Panc1 (cell line): Measurements from ENCODE around the gene MPC1. TPM values are rescaled to one million over a fixed set of nuclear protein-coding genes. Genes with fewer than 3 reads are reported as not detected.
"Not testable (repeated sequence)": the region's sequence is repeated elsewhere in the genome, so short reads cannot be mapped to it uniquely, and the experiment has no call there.

ENCODE experiments used
- ATAC-seq: fragments of 200-7000 bp; cut with Tn5 transposase; 2 replicates; pipeline ENCODE4 v1.9.1; 2020; ENCODE audit warnings: mild to moderate bottlenecking, moderate library complexity
- BruUV-seq: library from RNA; stranded (reverse); fragments of 400-500 nt; replicated peaks from 2 replicates; lab custom pipeline; 2021; lab: Mats Ljungman, UMichigan
- CTCF ChIA-PET: fragments of 300-600 bp; sonication (Branson Sonifier 250); formaldehyde crosslinking; loops from one replicate; lab custom pipeline; 2022; ENCODE audit warnings: antibody characterized with exemption; lab: Charles Lee
- POLR2A ChIA-PET: fragments of 300-600 bp; sonication (Branson Sonifier 250); formaldehyde crosslinking; loops from one replicate; lab custom pipeline; 2022; ENCODE audit warnings: antibody characterized with exemption; lab: Charles Lee
- DNase-seq: peaks from one replicate; pipeline ENCODE4 v3.0.0-alpha.2; 2010; ENCODE audit warnings: low read depth, low spot score
- H3K27ac ChIP-seq: 2 replicates; pipeline ENCODE4 v1.5.1; 2011; ENCODE audit warnings: mild to moderate bottlenecking, low read length, inconsistent platforms
- H3K27me3 ChIP-seq: fragments of 200-500 bp; sonication (Bioruptor generic); 2 replicates; pipeline ENCODE4 v1.6.0; 2014; ENCODE audit warnings: low read length, inconsistent platforms; ENCODE audit not compliant: control insufficient read depth, insufficient read depth
- H3K36me3 ChIP-seq: fragments of 200-500 bp; sonication (Bioruptor generic); 2 replicates; pipeline ENCODE4 v1.5.1; 2014; ENCODE audit warnings: inconsistent platforms, mild to moderate bottlenecking, low read length, moderate library complexity; ENCODE audit not compliant: control insufficient read depth, insufficient read depth
- H3K4me1 ChIP-seq: 2 replicates; pipeline ENCODE4 v1.5.1; 2011; ENCODE audit warnings: inconsistent platforms, mild to moderate bottlenecking, low read length, moderate library complexity; ENCODE audit not compliant: control insufficient read depth, insufficient read depth
- H3K4me3 ChIP-seq, 2 experiments: 2 replicates each; pipeline ENCODE4 v1.5.1; 2011 to 2012; ENCODE audit warnings: low read depth in 2 of 2, low read length in 2 of 2, mild to moderate bottlenecking in 2 of 2, inconsistent platforms in 1 of 2, moderate library complexity in 1 of 2
- H3K9me3 ChIP-seq: fragments of 200-500 bp; sonication (Bioruptor generic); 2 replicates; pipeline ENCODE4 v1.5.1; 2014; ENCODE audit warnings: low read depth, mild to moderate bottlenecking, inconsistent platforms, low read length, moderate library complexity; ENCODE audit not compliant: control insufficient read depth, insufficient read depth
- POLR2AphosphoS5 ChIP-seq: IDR thresholded peaks from 2 replicates; pipeline ENCODE4 v1.6.1; 2012; ENCODE audit warnings: mild to moderate bottlenecking, low read depth, low read length, moderate library complexity
- SIN3A ChIP-seq: IDR thresholded peaks from 2 replicates; pipeline ENCODE4 v1.6.1; 2012; ENCODE audit warnings: low read depth, mild to moderate bottlenecking, low read length, moderate library complexity, borderline replicate concordance; ENCODE audit not compliant: insufficient read depth
- TCF7L2 ChIP-seq: IDR thresholded peaks from 2 replicates; pipeline ENCODE4 v1.6.1; 2011; ENCODE audit warnings: mild to moderate bottlenecking, low read depth, low read length, inconsistent platforms
- in situ Hi-C: cut with HindIII; loops from 2 replicates; pipeline ENCODE4 v1.10.0; 2016; ENCODE audit warnings: low sequenced_read_pairs, low pct_unique_long_range_greater_than_20kb
- intact Hi-C: fragments of 100-400 bp; cut with micrococcal nuclease; formaldehyde crosslinking; loops from one replicate; pipeline ENCODE4 v1.10.0; 2022; ENCODE audit not compliant: unreplicated experiment
- total RNA-seq: library from RNA; stranded (reverse); gene quantifications from one replicate; pipeline ENCODE4 v1.2.1, GENCODE V29; 2021; ENCODE audit not compliant: unreplicated experiment
- TF ChIP-seq, protein P1 (sequence below): fragments of 450-650 bp; IDR thresholded peaks from 2 replicates; pipeline ENCODE4 v1.5.1; 2017; ENCODE audit warnings: mild to moderate bottlenecking
- TF ChIP-seq, protein P2 (sequence below), 2 experiments: IDR thresholded peaks; 2 replicates each; pipeline ENCODE4 v1.6.1; 2011 to 2012; ENCODE audit warnings: low read depth in 2 of 2, control low read depth in 1 of 2, low read length in 1 of 2, mild to moderate bottlenecking in 1 of 2, moderate library complexity in 1 of 2; ENCODE audit not compliant: insufficient read depth in 1 of 2

The MPC1 gene
- total RNA-seq, 1 experiment from 2014 or later: 7.0 TPM

DNA sequence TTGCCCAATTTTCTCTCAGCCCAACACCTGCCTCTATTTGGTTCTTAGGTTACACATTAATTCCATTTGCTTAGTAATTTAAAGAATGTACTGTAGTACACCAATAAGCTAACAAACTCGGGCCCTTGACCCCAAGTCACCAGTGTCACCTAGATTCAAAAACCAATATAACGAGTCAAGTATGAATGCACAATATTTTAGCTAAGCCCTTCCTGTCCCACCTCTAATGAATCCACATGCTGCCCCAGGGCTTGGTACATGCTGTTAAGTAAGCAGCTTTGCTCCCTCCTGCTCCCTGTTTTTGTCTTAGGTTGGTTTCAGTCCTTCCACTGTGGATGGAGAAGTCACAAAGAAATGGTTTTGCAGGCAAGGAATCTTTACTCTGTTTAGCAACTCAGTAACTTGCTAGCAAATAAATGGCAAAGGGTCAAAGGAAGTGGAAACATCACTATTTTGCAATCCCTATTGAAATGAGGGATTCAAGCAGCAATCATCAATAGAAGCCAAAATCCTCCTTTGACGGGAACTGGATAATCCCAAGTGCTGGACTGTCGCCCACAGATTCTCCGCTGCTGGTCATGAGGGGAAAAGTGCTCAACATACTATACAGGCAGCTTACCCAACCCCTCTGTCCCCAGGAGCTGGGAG, 5.0 kb upstream of the MPC1 start:
- in situ Hi-C loops (no loop called here), intact Hi-C loops (no loop called here)
- Histone ChIP-seq H3K4me3 (no peak overlapping the region), H3K27me3 (no peaks in the 10 kb centered on the region), H3K27ac (no peak overlapping the region), H3K36me3 (no peaks in the 10 kb centered on the region), H3K9me3 (no peaks in the 10 kb centered on the region), H3K4me1 (no peaks in the 10 kb centered on the region)
- POLR2A ChIA-PET: no interaction called here
- no TSS peak for BruUV-seq
- TF ChIP-seq POLR2AphosphoS5: no peak
- no peak for TF ChIP-seq SIN3A
- TF ChIP-seq, protein P1, sequence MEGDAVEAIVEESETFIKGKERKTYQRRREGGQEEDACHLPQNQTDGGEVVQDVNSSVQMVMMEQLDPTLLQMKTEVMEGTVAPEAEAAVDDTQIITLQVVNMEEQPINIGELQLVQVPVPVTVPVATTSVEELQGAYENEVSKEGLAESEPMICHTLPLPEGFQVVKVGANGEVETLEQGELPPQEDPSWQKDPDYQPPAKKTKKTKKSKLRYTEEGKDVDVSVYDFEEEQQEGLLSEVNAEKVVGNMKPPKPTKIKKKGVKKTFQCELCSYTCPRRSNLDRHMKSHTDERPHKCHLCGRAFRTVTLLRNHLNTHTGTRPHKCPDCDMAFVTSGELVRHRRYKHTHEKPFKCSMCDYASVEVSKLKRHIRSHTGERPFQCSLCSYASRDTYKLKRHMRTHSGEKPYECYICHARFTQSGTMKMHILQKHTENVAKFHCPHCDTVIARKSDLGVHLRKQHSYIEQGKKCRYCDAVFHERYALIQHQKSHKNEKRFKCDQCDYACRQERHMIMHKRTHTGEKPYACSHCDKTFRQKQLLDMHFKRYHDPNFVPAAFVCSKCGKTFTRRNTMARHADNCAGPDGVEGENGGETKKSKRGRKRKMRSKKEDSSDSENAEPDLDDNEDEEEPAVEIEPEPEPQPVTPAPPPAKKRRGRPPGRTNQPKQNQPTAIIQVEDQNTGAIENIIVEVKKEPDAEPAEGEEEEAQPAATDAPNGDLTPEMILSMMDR: no peak
- TF ChIP-seq, protein P2, sequence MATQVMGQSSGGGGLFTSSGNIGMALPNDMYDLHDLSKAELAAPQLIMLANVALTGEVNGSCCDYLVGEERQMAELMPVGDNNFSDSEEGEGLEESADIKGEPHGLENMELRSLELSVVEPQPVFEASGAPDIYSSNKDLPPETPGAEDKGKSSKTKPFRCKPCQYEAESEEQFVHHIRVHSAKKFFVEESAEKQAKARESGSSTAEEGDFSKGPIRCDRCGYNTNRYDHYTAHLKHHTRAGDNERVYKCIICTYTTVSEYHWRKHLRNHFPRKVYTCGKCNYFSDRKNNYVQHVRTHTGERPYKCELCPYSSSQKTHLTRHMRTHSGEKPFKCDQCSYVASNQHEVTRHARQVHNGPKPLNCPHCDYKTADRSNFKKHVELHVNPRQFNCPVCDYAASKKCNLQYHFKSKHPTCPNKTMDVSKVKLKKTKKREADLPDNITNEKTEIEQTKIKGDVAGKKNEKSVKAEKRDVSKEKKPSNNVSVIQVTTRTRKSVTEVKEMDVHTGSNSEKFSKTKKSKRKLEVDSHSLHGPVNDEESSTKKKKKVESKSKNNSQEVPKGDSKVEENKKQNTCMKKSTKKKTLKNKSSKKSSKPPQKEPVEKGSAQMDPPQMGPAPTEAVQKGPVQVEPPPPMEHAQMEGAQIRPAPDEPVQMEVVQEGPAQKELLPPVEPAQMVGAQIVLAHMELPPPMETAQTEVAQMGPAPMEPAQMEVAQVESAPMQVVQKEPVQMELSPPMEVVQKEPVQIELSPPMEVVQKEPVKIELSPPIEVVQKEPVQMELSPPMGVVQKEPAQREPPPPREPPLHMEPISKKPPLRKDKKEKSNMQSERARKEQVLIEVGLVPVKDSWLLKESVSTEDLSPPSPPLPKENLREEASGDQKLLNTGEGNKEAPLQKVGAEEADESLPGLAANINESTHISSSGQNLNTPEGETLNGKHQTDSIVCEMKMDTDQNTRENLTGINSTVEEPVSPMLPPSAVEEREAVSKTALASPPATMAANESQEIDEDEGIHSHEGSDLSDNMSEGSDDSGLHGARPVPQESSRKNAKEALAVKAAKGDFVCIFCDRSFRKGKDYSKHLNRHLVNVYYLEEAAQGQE (IDR thresholded peaks at IDR 0.05; ENCODE audit: insufficient read depth in 1 of 2, low read depth in 2 of 2, low read length in 1 of 2): no peak
- TF ChIP-seq TCF7L2: no peak
- ATAC-seq (no peak), DNase-seq (no peak)
- CTCF ChIA-PET: no interaction called here

DNA sequence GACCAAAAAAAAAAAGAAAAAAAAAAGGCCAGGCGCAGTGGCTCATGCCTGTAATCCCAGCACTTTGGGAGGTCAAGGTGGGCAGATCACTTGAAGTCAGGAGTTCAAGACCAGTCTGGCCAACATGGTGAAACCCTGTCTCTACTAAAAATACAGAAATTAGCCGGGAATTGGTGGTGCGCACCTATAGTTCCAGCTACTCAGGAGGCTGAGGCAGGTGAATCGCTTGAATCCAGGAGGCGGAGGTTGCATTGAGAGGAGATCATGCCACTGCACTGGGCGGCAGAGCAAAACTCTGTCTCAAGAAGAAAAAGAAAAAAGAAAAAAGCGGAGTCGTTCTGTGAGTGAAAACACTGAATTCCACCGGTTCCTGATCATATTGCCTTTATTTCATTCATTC, 4.4 kb upstream of the MPC1 start:
- BruUV-seq, intact Hi-C loops, ATAC-seq: not testable (repeated sequence)

DNA sequence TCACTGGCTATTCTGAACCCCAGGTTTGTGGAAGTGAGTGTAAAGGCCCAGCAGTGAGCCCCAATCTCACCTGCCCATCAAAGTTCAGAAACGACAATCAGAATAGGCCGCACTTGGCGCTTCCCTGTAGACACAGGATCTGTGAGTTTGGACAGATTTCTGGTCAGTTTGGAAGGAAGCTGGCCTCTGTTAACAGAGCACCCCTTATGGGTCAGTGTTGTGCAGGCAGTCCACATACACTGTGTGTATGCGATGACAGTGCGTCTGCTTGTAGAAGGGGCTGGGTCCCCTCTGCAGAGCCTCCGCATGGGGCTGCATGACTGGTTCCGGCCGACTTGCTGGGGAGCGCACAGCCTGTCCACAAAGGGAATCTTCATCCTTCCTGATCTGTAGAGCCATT, 3.4 kb upstream of the MPC1 start:
- no peaks in the 10 kb centered on the region for H3K9me3 ChIP-seq
- no TSS peak for BruUV-seq
- in situ Hi-C loops: no loop called here
- intact Hi-C loops: no loop called here
- CTCF ChIA-PET: no interaction called here
- no peak for ATAC-seq
- no peaks in the 10 kb centered on the region for H3K36me3 ChIP-seq
- DNase-seq: no peak
- no peaks in the 10 kb centered on the region; the same call in 1 of the 2 replicates for H3K27me3 ChIP-seq
- no peak overlapping the region for H3K27ac ChIP-seq
- TF ChIP-seq TCF7L2 (no peak), POLR2AphosphoS5 (no peak), SIN3A (no peak)
- TF ChIP-seq, protein P1: no peak
- TF ChIP-seq, protein P2 (IDR thresholded peaks at IDR 0.05; ENCODE audit: insufficient read depth in 1 of 2, low read depth in 2 of 2, low read length in 1 of 2): no peak
- no peaks in the 10 kb centered on the region for H3K4me1 ChIP-seq
- no peak overlapping the region for H3K4me3 ChIP-seq
- POLR2A ChIA-PET: no interaction called here

More for the DNA sequence above, 4.4 kb upstream of the MPC1 start:
- H3K4me3 ChIP-seq, H3K27me3 ChIP-seq, H3K9me3 ChIP-seq, H3K4me1 ChIP-seq, H3K36me3 ChIP-seq, CTCF ChIA-PET, in situ Hi-C loops, H3K27ac ChIP-seq, POLR2A ChIA-PET, DNase-seq: not testable (repeated sequence)
